HFFc6 (cell line): ENCODE data around the gene CHAT. TPM values are rescaled to one million over a fixed set of nuclear protein-coding genes. Genes with fewer than 3 reads are reported as not detected.

Experiments used
- DNase-seq: peaks from one replicate; pipeline ENCODE4 v3.0.0-alpha.2; 2018
- H3K27ac Mint-ChIP-seq: 2 replicates; pipeline ENCODE4 v1.8.0; 2020; ENCODE audit warnings: mild to moderate bottlenecking, mixed read lengths
- H3K27me3 Mint-ChIP-seq: 2 replicates; pipeline ENCODE4 v1.8.0; 2021; ENCODE audit warnings: mild to moderate bottlenecking, moderate library complexity, mixed read lengths; ENCODE audit not compliant: insufficient read depth
- H3K36me3 Mint-ChIP-seq: 2 replicates; pipeline ENCODE4 v1.8.0; 2021; ENCODE audit warnings: low read depth, mixed read lengths
- H3K4me1 Mint-ChIP-seq: 2 replicates; pipeline ENCODE4 v1.8.0; 2020; ENCODE audit warnings: low read depth, mixed read lengths
- H3K4me3 Mint-ChIP-seq: 2 replicates; pipeline ENCODE4 v1.8.0; 2020; ENCODE audit warnings: mild to moderate bottlenecking, moderate library complexity, mixed read lengths
- H3K9me3 Mint-ChIP-seq: 2 replicates; pipeline ENCODE4 v1.8.0; 2020; ENCODE audit warnings: mild to moderate bottlenecking, mixed read lengths
- total RNA-seq, 6 experiments: library from RNA; stranded (reverse); fragmentation: NEBNext Ultra II Directional; extraction: Animal tissue kit (Norgen Biotek cat#: 25700); gene quantifications; 2 replicates in 1 of 6; 3 replicates in 5 of 6; pipeline ENCODE4 v1.2.3, GENCODE V29; 2021
- TF ChIP-seq, protein P1 (sequence below): fragments of 200-600 bp; sonication (generic); IDR thresholded peaks from 2 replicates; pipeline ENCODE4 v1.5.0; 2021; ENCODE audit warnings: antibody characterized with exemption, mild to moderate bottlenecking

The CHAT gene
- total RNA-seq, 6 experiments from 2014 or later = not detected

DNA sequence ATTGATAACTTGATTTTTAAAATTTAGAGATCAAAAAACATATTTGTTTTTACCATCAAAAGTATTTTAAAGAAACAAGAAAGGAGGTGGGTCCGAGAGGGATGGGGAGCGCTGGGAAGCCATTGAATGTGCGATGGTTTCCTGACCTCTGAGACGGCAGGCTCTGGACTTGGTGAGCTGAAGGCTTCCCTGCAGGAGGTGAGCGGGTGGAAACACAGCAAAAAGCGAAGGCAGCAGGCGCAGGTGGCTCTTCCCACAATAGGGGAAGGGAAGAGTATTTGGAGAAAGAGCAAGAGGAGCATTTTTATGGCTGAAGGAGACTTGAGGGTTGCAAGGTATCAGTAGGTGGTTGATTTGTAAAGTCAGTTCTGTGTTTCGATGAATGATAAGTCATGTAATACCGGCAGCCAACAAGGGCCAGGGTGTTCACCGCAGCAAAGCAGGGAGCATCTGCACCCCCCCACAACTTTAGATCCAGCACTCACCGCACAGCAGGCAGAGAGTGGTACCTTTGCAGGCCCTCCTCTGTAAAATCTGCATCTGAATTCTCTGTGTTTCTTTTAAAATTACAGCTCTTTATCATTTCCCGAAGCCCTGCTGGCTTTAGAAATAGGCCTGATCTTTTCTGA lies 76.2 kb downstream of the CHAT start:
- Mint-ChIP-seq H3K4me1 (peaks cover 9% of the 10 kb centered on the region), H3K9me3 (no peaks in the 10 kb centered on the region), H3K27me3 (peaks cover 55% of the 10 kb centered on the region), H3K36me3 (no peaks in the 10 kb centered on the region), H3K4me3 (no peak overlapping the region), H3K27ac (no peak overlapping the region)
- TF ChIP-seq, protein P1, sequence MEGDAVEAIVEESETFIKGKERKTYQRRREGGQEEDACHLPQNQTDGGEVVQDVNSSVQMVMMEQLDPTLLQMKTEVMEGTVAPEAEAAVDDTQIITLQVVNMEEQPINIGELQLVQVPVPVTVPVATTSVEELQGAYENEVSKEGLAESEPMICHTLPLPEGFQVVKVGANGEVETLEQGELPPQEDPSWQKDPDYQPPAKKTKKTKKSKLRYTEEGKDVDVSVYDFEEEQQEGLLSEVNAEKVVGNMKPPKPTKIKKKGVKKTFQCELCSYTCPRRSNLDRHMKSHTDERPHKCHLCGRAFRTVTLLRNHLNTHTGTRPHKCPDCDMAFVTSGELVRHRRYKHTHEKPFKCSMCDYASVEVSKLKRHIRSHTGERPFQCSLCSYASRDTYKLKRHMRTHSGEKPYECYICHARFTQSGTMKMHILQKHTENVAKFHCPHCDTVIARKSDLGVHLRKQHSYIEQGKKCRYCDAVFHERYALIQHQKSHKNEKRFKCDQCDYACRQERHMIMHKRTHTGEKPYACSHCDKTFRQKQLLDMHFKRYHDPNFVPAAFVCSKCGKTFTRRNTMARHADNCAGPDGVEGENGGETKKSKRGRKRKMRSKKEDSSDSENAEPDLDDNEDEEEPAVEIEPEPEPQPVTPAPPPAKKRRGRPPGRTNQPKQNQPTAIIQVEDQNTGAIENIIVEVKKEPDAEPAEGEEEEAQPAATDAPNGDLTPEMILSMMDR = no peak
- no peak for DNase-seq

DNA sequence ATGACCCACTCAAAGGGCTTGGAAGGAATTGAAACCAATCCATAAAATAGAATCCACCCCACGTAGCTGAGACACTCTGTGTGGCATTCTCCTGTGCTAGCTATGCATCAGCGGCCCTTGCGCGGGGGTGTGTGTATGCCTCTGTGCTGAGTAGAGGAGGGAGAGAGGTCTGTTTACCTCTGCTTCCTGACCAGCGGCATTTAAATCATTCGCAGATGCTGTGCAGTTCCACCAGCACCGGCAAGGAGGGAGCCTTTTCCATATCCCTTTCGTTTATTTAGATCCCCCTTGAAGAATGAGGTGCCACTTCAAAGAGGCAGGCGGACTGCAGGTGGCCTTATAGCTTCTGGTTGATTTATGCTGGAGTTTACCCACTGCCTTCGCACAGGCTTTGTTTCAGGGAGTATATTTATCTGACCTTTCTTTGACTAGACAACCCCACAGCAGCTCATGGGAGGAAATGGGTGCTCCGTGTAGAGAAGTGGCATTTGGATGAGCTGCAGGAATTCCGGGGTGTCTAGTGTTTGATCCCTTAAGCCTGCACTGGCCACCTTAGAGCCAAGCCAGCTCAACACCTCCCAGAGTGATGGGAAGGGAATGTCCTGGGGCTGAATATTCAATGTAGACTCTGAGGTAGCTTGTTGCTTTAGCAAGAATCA lies 77.0 kb downstream of the CHAT start:
- H3K36me3 Mint-ChIP-seq = no peaks in the 10 kb centered on the region
- TF ChIP-seq, protein P1 = no peak
- peaks cover 9% of the 10 kb centered on the region for H3K4me1 Mint-ChIP-seq
- H3K9me3 Mint-ChIP-seq = no peaks in the 10 kb centered on the region
- DNase-seq = no peak
- H3K4me3 Mint-ChIP-seq = no peak overlapping the region
- H3K27ac Mint-ChIP-seq = no peak overlapping the region
- H3K27me3 Mint-ChIP-seq = peaks cover 61% of the 10 kb centered on the region

DNA sequence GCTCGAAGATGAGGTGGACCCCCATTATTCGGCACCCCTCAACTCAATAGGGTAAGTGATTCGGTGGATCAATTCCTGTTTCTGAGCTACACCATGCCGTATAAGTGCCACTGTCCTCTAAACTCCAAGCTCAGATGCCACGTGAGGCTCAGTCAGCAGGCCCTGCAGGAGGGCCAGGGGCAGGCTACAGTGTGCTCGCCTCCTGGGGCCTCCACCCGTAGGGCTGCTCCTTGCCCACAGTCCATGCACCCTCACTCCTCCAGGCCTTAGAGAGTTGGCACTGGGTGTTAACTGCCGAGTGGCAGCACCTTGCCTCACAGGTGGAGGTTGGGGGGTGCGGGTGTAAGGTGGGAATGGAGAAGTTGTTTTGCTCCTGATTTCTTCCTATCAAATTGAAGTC lies 77.8 kb downstream of the CHAT start:
- TF ChIP-seq, protein P1 = no peak
- no peak overlapping the region for H3K4me3 Mint-ChIP-seq
- no peaks in the 10 kb centered on the region for H3K36me3 Mint-ChIP-seq
- DNase-seq = no peak
- no peaks in the 10 kb centered on the region for H3K9me3 Mint-ChIP-seq
- peaks cover 68% of the 10 kb centered on the region for H3K27me3 Mint-ChIP-seq
- no peak overlapping the region for H3K27ac Mint-ChIP-seq
- H3K4me1 Mint-ChIP-seq = peaks cover 9% of the 10 kb centered on the region

DNA sequence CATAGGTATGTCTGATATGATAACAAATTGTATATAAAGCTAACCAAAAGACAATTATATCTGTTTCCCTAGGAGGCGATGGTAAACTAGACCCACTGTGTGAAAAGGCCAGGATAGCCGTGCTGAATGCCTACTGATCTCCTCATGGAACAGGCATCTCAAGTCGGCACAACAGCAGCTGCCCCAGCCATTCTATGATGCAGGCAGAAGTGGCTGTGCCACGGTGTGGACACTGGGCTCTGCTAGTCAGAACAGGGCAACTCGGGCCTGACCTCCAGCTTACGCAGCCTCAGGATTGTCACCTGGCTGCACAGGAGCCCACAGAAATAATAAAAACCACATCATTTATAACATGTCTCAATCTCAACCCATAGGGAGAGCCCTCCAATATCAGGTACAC lies 80.6 kb downstream of the CHAT start:
- no peaks in the 10 kb centered on the region for H3K36me3 Mint-ChIP-seq
- H3K4me1 Mint-ChIP-seq = peaks cover 9% of the 10 kb centered on the region
- H3K9me3 Mint-ChIP-seq = no peaks in the 10 kb centered on the region
- H3K4me3 Mint-ChIP-seq = no peak overlapping the region
- no peak overlapping the region for H3K27ac Mint-ChIP-seq
- H3K27me3 Mint-ChIP-seq = peaks cover 84% of the 10 kb centered on the region
- no peak for DNase-seq
- TF ChIP-seq, protein P1 = no peak

DNA sequence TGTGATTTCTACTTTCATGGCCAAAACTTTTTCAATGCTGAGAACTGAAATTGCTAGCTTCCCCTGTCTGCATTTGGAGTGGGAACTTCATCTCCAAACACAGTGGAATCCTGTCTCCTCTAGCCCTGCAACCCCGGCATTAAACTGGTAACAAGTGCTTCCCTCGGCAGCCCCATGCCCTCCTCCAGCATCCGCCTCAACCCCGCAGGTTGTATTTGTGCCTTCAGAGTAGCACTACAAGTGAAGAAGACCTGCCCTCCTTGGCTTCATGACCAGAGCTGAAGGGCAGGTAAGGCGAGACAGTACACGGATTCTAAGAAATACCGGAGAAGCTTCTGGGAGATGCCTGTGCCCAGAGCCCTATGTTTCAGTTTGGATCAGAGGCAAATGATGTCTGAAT lies 82.5 kb downstream of the CHAT start:
- TF ChIP-seq, protein P1 = no peak
- H3K4me3 Mint-ChIP-seq = no peak overlapping the region
- H3K9me3 Mint-ChIP-seq = no peaks in the 10 kb centered on the region
- no peak for DNase-seq
- H3K4me1 Mint-ChIP-seq = no peaks in the 10 kb centered on the region
- H3K27ac Mint-ChIP-seq = no peak overlapping the region
- H3K36me3 Mint-ChIP-seq = no peaks in the 10 kb centered on the region
- peaks cover 84% of the 10 kb centered on the region for H3K27me3 Mint-ChIP-seq
